Liver (tissue), 3 donors: Measurements from ENCODE around the gene GIT2.

Experiments used
- SP1 ChIP-seq: IDR thresholded peaks from 2 replicates; pipeline ENCODE4 v1.6.1; 2018; ENCODE audit warnings: antibody characterized with exemption, mild to moderate bottlenecking
- YY1 ChIP-seq: IDR thresholded peaks from 2 replicates; pipeline ENCODE4 v1.6.1; 2016; ENCODE audit warnings: antibody characterized with exemption, mild to moderate bottlenecking
- TF ChIP-seq, protein P1 (sequence below): fragments of 150-350 bp; IDR thresholded peaks from 2 replicates; pipeline ENCODE4 v1.5.1; 2017; ENCODE audit warnings: improper control_type of control experiment, low read depth, low read length; ENCODE audit not compliant: missing input control
- TF ChIP-seq, protein P2 (sequence below): IDR thresholded peaks from 2 replicates; pipeline ENCODE4 v1.6.1; 2016; ENCODE audit warnings: antibody characterized with exemption, mild to moderate bottlenecking
- donor health status: healthy.
- donor health status: healthy.

- TF ChIP-seq SP1 (no peak), YY1 (no peak)
- TF ChIP-seq, protein P1, sequence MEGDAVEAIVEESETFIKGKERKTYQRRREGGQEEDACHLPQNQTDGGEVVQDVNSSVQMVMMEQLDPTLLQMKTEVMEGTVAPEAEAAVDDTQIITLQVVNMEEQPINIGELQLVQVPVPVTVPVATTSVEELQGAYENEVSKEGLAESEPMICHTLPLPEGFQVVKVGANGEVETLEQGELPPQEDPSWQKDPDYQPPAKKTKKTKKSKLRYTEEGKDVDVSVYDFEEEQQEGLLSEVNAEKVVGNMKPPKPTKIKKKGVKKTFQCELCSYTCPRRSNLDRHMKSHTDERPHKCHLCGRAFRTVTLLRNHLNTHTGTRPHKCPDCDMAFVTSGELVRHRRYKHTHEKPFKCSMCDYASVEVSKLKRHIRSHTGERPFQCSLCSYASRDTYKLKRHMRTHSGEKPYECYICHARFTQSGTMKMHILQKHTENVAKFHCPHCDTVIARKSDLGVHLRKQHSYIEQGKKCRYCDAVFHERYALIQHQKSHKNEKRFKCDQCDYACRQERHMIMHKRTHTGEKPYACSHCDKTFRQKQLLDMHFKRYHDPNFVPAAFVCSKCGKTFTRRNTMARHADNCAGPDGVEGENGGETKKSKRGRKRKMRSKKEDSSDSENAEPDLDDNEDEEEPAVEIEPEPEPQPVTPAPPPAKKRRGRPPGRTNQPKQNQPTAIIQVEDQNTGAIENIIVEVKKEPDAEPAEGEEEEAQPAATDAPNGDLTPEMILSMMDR: no peak
- TF ChIP-seq, protein P2, sequence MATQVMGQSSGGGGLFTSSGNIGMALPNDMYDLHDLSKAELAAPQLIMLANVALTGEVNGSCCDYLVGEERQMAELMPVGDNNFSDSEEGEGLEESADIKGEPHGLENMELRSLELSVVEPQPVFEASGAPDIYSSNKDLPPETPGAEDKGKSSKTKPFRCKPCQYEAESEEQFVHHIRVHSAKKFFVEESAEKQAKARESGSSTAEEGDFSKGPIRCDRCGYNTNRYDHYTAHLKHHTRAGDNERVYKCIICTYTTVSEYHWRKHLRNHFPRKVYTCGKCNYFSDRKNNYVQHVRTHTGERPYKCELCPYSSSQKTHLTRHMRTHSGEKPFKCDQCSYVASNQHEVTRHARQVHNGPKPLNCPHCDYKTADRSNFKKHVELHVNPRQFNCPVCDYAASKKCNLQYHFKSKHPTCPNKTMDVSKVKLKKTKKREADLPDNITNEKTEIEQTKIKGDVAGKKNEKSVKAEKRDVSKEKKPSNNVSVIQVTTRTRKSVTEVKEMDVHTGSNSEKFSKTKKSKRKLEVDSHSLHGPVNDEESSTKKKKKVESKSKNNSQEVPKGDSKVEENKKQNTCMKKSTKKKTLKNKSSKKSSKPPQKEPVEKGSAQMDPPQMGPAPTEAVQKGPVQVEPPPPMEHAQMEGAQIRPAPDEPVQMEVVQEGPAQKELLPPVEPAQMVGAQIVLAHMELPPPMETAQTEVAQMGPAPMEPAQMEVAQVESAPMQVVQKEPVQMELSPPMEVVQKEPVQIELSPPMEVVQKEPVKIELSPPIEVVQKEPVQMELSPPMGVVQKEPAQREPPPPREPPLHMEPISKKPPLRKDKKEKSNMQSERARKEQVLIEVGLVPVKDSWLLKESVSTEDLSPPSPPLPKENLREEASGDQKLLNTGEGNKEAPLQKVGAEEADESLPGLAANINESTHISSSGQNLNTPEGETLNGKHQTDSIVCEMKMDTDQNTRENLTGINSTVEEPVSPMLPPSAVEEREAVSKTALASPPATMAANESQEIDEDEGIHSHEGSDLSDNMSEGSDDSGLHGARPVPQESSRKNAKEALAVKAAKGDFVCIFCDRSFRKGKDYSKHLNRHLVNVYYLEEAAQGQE: no peak
These were observed 70.2 kb downstream of the GIT2 start for GRCh38 chr12:109926016-109926415.
